ENCODE measurements around the gene PCDHGA10. TPM values are rescaled to one million over a fixed set of nuclear protein-coding genes. Genes with fewer than 3 reads are reported as not detected.

PCDHGA10 gene
- total RNA-seq, 1 experiment from 2014 or later: 0.69 TPM

DNA sequence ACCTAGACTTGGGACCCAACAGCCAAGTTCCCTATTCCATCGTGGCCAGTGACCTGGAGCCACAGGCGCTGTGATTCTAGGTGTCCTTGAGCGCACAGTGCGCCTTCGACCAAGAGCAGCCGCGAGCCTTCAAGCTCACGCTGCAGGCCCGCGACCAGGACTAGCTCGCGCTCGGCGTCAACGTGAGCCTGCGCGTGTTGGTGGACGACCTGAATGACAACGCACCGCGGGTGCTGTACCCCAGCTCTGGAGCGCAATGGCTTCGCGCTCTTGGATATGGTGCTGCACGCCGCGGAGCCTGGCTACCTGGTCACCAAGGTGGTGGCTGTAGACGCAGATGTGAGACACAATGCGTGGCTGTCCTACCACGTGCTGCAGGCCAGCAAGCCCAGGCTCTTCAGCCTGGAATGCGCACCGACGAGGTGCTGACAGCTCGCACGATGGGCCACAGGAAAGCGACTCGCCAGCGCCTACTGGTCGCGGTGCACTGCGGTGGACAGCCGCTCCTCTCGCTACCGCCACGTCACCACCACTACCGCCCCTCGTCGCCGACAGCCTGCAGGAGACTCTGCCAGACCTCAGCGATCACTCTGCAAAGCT, 28.9 kb downstream of the PCDHGA10 start:
- H3K4me3 ChIP-seq (ENCODE audit: low read depth in 2 of 2, low read length in 2 of 2): no peak overlapping the region
- CTCF ChIA-PET: no interaction called here
- POLR2A ChIA-PET: no interaction called here
- no peaks in the 10 kb centered on the region for H3K27me3 ChIP-seq (ENCODE audit: control insufficient read depth, insufficient read depth, low read length)
- BruUV-seq (replicated peaks): no TSS peak
- in situ Hi-C loops (cut with HindIII; ENCODE audit: low pct_unique_long_range_greater_than_20kb, low sequenced_read_pairs): no loop called here
- H3K4me1 ChIP-seq (ENCODE audit: control insufficient read depth, insufficient read depth, low read length): no peaks in the 10 kb centered on the region
- ATAC-seq (no peak), DNase-seq (ENCODE audit: low read depth, low spot score) (no peak)
- H3K36me3 ChIP-seq (ENCODE audit: control insufficient read depth, insufficient read depth, low read length): no peaks in the 10 kb centered on the region
- H3K27ac ChIP-seq (ENCODE audit: low read length): no peak overlapping the region
- no peaks in the 10 kb centered on the region for H3K9me3 ChIP-seq (ENCODE audit: control insufficient read depth, insufficient read depth, low read depth, low read length)
- intact Hi-C loops (cut with micrococcal nuclease; ENCODE audit: unreplicated experiment): no loop called here
- TF ChIP-seq, protein P1, sequence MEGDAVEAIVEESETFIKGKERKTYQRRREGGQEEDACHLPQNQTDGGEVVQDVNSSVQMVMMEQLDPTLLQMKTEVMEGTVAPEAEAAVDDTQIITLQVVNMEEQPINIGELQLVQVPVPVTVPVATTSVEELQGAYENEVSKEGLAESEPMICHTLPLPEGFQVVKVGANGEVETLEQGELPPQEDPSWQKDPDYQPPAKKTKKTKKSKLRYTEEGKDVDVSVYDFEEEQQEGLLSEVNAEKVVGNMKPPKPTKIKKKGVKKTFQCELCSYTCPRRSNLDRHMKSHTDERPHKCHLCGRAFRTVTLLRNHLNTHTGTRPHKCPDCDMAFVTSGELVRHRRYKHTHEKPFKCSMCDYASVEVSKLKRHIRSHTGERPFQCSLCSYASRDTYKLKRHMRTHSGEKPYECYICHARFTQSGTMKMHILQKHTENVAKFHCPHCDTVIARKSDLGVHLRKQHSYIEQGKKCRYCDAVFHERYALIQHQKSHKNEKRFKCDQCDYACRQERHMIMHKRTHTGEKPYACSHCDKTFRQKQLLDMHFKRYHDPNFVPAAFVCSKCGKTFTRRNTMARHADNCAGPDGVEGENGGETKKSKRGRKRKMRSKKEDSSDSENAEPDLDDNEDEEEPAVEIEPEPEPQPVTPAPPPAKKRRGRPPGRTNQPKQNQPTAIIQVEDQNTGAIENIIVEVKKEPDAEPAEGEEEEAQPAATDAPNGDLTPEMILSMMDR (IDR thresholded peaks at IDR 0.05): no peak
- TF ChIP-seq POLR2AphosphoS5 (IDR thresholded peaks at IDR 0.05; ENCODE audit: low read depth, low read length): no peak

DNA sequence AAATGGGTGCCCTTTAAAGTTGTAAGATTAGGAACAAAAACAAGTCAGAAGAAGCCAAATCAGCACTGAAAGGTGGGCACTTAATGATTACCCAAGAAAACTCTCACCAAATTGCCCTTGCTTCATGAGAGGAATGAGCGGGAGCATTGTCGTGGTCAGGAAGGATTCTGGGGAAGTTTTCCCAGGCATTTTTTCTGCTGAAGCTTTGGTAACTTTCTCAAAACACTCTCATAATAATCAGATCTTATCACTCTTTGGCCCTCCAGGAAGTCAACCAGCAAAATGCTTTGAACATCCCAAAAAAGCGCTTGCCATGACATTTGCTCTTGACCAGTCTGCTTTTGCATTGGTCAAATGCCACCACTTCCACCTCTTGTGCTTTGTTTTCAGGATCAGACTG, 52.6 kb downstream of the PCDHGA10 start:
- no peak for ATAC-seq
- DNase-seq (ENCODE audit: low read depth, low spot score): no peak
- no TSS peak for BruUV-seq (replicated peaks)
- Histone ChIP-seq H3K9me3 (ENCODE audit: control insufficient read depth, insufficient read depth, low read depth, low read length) (no peaks in the 10 kb centered on the region), H3K36me3 (ENCODE audit: control insufficient read depth, insufficient read depth, low read length) (no peaks in the 10 kb centered on the region), H3K27me3 (ENCODE audit: control insufficient read depth, insufficient read depth, low read length) (no peaks in the 10 kb centered on the region), H3K4me3 (ENCODE audit: low read depth in 2 of 2, low read length in 2 of 2) (no peak overlapping the region), H3K27ac (ENCODE audit: low read length) (no peak overlapping the region), H3K4me1 (ENCODE audit: control insufficient read depth, insufficient read depth, low read length) (no peaks in the 10 kb centered on the region)
- ChIA-PET POLR2A (no interaction called here), CTCF (interaction anchor here (0.6 to 0.7 kb wide), 3 partner anchors 26 to 141 kb away, joined by 3 to 4 read pairs (median 4); no protein-coding TSS in a partner anchor)
- TF ChIP-seq TCF7L2 (IDR thresholded peaks at IDR 0.05; ENCODE audit: low read depth, low read length) (no peak), SIN3A (IDR thresholded peaks at IDR 0.05; ENCODE audit: borderline replicate concordance, insufficient read depth, low read depth, low read length) (no peak), POLR2AphosphoS5 (IDR thresholded peaks at IDR 0.05; ENCODE audit: low read depth, low read length) (no peak)
- TF ChIP-seq, protein P1 (IDR thresholded peaks at IDR 0.05): no peak
- TF ChIP-seq, protein P2, sequence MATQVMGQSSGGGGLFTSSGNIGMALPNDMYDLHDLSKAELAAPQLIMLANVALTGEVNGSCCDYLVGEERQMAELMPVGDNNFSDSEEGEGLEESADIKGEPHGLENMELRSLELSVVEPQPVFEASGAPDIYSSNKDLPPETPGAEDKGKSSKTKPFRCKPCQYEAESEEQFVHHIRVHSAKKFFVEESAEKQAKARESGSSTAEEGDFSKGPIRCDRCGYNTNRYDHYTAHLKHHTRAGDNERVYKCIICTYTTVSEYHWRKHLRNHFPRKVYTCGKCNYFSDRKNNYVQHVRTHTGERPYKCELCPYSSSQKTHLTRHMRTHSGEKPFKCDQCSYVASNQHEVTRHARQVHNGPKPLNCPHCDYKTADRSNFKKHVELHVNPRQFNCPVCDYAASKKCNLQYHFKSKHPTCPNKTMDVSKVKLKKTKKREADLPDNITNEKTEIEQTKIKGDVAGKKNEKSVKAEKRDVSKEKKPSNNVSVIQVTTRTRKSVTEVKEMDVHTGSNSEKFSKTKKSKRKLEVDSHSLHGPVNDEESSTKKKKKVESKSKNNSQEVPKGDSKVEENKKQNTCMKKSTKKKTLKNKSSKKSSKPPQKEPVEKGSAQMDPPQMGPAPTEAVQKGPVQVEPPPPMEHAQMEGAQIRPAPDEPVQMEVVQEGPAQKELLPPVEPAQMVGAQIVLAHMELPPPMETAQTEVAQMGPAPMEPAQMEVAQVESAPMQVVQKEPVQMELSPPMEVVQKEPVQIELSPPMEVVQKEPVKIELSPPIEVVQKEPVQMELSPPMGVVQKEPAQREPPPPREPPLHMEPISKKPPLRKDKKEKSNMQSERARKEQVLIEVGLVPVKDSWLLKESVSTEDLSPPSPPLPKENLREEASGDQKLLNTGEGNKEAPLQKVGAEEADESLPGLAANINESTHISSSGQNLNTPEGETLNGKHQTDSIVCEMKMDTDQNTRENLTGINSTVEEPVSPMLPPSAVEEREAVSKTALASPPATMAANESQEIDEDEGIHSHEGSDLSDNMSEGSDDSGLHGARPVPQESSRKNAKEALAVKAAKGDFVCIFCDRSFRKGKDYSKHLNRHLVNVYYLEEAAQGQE (IDR thresholded peaks at IDR 0.05; ENCODE audit: insufficient read depth in 1 of 2, low read depth in 2 of 2, low read length in 1 of 2): no peak
- in situ Hi-C loops (cut with HindIII; ENCODE audit: low pct_unique_long_range_greater_than_20kb, low sequenced_read_pairs): no loop called here
- intact Hi-C loops (cut with micrococcal nuclease; ENCODE audit: unreplicated experiment): no loop called here

Other genes with a start within 250 kb of the PCDHGA10 start
- 1.3 TPM for gene PCDHB7, start 240.3 kb upstream of the PCDHGA10 start, total RNA-seq (2021; ENCODE audit: unreplicated experiment)
- gene PCDHB8, start 235.2 kb upstream of the PCDHGA10 start, total RNA-seq (2021; ENCODE audit: unreplicated experiment): 7.6 TPM
- 1.8 TPM for gene PCDHB16, start 230.6 kb upstream of the PCDHGA10 start, total RNA-seq (2021; ENCODE audit: unreplicated experiment)
- 1.8 TPM for gene PCDHB9, start 225.8 kb upstream of the PCDHGA10 start, total RNA-seq (2021; ENCODE audit: unreplicated experiment)
- 0.72 TPM for gene PCDHB10, start 220.6 kb upstream of the PCDHGA10 start, total RNA-seq (2021; ENCODE audit: unreplicated experiment)
- gene PCDHB11, start 213.4 kb upstream of the PCDHGA10 start, total RNA-seq (2021; ENCODE audit: unreplicated experiment): 1.6 TPM
- 0.44 TPM for gene PCDHB12, start 204.3 kb upstream of the PCDHGA10 start, total RNA-seq (2021; ENCODE audit: unreplicated experiment)
- 1.0 TPM for gene PCDHB13, start 199.1 kb upstream of the PCDHGA10 start, total RNA-seq (2021; ENCODE audit: unreplicated experiment)
- gene PCDHB14, start 189.6 kb upstream of the PCDHGA10 start, total RNA-seq (2021; ENCODE audit: unreplicated experiment): 0.80 TPM
- 0.15 TPM for gene PCDHB15, start 167.6 kb upstream of the PCDHGA10 start, total RNA-seq (2021; ENCODE audit: unreplicated experiment)
- 0.28 TPM for gene SLC25A2, start 108.9 kb upstream of the PCDHGA10 start, total RNA-seq (2021; ENCODE audit: unreplicated experiment)
- 71.0 TPM for gene TAF7, start 92.2 kb upstream of the PCDHGA10 start, total RNA-seq (2021; ENCODE audit: unreplicated experiment)
- gene PCDHGA1, start 82.5 kb upstream of the PCDHGA10 start, total RNA-seq (2021; ENCODE audit: unreplicated experiment): 0.92 TPM
- 0.05 TPM for gene PCDHGA2, start 74.2 kb upstream of the PCDHGA10 start, total RNA-seq (2021; ENCODE audit: unreplicated experiment)
- not detected for gene PCDHGA3, start 69.2 kb upstream of the PCDHGA10 start, total RNA-seq (2021; ENCODE audit: unreplicated experiment)
- gene PCDHGB1, start 62.9 kb upstream of the PCDHGA10 start, total RNA-seq (2021; ENCODE audit: unreplicated experiment): 2.0 TPM
- 0.69 TPM for gene PCDHGA4, start 58.0 kb upstream of the PCDHGA10 start, total RNA-seq (2021; ENCODE audit: unreplicated experiment)
- gene PCDHGB2, start 53.0 kb upstream of the PCDHGA10 start, total RNA-seq (2021; ENCODE audit: unreplicated experiment): 5.3 TPM
- gene PCDHGA5, start 48.8 kb upstream of the PCDHGA10 start, total RNA-seq (2021; ENCODE audit: unreplicated experiment): 0.67 TPM
- 0.49 TPM for gene PCDHGB3, start 42.7 kb upstream of the PCDHGA10 start, total RNA-seq (2021; ENCODE audit: unreplicated experiment)
- 0.59 TPM for gene PCDHGA6, start 39.1 kb upstream of the PCDHGA10 start, total RNA-seq (2021; ENCODE audit: unreplicated experiment)
- 0.18 TPM for gene PCDHGA7, start 30.2 kb upstream of the PCDHGA10 start, total RNA-seq (2021; ENCODE audit: unreplicated experiment)
- 0.21 TPM for gene PCDHGB4, start 25.3 kb upstream of the PCDHGA10 start, total RNA-seq (2021; ENCODE audit: unreplicated experiment)
- gene PCDHGA8, start 20.4 kb upstream of the PCDHGA10 start, total RNA-seq (2021; ENCODE audit: unreplicated experiment): 0.18 TPM
- 0.87 TPM for gene PCDHGB5, start 15.0 kb upstream of the PCDHGA10 start, total RNA-seq (2021; ENCODE audit: unreplicated experiment)
- 0.15 TPM for gene PCDHGA9, start 10.2 kb upstream of the PCDHGA10 start, total RNA-seq (2021; ENCODE audit: unreplicated experiment)
- 0.23 TPM for gene PCDHGB6, start 5.0 kb upstream of the PCDHGA10 start, total RNA-seq (2021; ENCODE audit: unreplicated experiment)
- gene PCDHGB7, start 4.7 kb downstream of the PCDHGA10 start, total RNA-seq (2021; ENCODE audit: unreplicated experiment): 6.7 TPM
- 0.39 TPM for gene PCDHGA11, start 8.1 kb downstream of the PCDHGA10 start, total RNA-seq (2021; ENCODE audit: unreplicated experiment)
- 0.21 TPM for gene PCDHGA12, start 17.5 kb downstream of the PCDHGA10 start, total RNA-seq (2021; ENCODE audit: unreplicated experiment)
- gene PCDHGC3, start 63.0 kb downstream of the PCDHGA10 start, total RNA-seq (2021; ENCODE audit: unreplicated experiment): 54.1 TPM
- gene PCDHGC4, start 72.0 kb downstream of the PCDHGA10 start, total RNA-seq (2021; ENCODE audit: unreplicated experiment): 0.57 TPM
- 0.36 TPM for gene PCDHGC5, start 76.1 kb downstream of the PCDHGA10 start, total RNA-seq (2021; ENCODE audit: unreplicated experiment)
- 155 TPM for gene DIAPH1, start 206.0 kb downstream of the PCDHGA10 start, total RNA-seq (2021; ENCODE audit: unreplicated experiment)
- 75.5 TPM for gene HDAC3, start 223.9 kb downstream of the PCDHGA10 start, total RNA-seq (2021; ENCODE audit: unreplicated experiment)
- 13.3 TPM for gene RELL2, start 224.0 kb downstream of the PCDHGA10 start, total RNA-seq (2021; ENCODE audit: unreplicated experiment)
- 32.8 TPM for gene FCHSD1, start 238.4 kb downstream of the PCDHGA10 start, total RNA-seq (2021; ENCODE audit: unreplicated experiment)